Measurements from ENCODE around the gene SPEF1. TPM values are rescaled to one million over a fixed set of nuclear protein-coding genes. Genes with fewer than 3 reads are reported as not detected.

The SPEF1 gene
- total RNA-seq, 4 donors from 2014 or later: 1.3 TPM; not detected in 3

DNA sequence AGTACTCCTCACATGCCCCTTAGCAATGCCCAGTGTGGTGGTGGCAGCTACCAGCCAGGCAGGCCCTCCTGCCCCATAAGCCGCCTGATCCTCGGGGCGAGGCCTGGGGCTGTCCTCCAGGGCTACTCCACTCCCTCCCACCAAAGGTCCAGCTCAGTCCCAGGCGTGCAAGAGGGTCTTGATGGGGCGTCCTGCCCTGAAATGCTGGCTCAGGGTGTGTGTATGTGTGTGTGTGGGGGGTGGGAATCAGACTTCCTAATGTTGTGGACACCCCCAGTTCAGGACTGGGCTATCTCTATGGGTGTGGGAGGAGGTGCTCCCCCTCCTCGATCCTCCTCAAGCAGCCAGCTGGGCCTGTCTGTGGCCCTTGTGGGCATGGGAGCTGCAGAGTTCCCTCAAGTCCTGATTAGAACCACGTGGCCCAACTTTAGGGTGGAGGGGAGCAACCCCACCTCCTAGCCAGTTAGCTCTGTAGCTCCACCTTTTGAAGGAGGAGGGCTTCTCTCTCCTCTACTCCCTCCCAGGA, 41.3 kb downstream of the SPEF1 start:
- TF ChIP-seq, protein P1, sequence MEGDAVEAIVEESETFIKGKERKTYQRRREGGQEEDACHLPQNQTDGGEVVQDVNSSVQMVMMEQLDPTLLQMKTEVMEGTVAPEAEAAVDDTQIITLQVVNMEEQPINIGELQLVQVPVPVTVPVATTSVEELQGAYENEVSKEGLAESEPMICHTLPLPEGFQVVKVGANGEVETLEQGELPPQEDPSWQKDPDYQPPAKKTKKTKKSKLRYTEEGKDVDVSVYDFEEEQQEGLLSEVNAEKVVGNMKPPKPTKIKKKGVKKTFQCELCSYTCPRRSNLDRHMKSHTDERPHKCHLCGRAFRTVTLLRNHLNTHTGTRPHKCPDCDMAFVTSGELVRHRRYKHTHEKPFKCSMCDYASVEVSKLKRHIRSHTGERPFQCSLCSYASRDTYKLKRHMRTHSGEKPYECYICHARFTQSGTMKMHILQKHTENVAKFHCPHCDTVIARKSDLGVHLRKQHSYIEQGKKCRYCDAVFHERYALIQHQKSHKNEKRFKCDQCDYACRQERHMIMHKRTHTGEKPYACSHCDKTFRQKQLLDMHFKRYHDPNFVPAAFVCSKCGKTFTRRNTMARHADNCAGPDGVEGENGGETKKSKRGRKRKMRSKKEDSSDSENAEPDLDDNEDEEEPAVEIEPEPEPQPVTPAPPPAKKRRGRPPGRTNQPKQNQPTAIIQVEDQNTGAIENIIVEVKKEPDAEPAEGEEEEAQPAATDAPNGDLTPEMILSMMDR (IDR thresholded peaks at IDR 0.05; ENCODE audit: low read depth): no peak

GRCh38 chr20:3739054-3739925, 42.0 kb downstream of the SPEF1 start:
- TF ChIP-seq, protein P1 (IDR thresholded peaks at IDR 0.05; ENCODE audit: low read depth): no peak

- TF ChIP-seq, protein P1 (IDR thresholded peaks at IDR 0.05; ENCODE audit: low read depth): no peak
These were observed 42.9 kb downstream of the SPEF1 start for GRCh38 chr20:3738111-3739053.

- TF ChIP-seq, protein P1 (IDR thresholded peaks at IDR 0.05; ENCODE audit: low read depth): no peak
These were observed 45.5 kb downstream of the SPEF1 start for GRCh38 chr20:3735768-3736167.

GRCh38 chr20:3734111-3734843, 47.0 kb downstream of the SPEF1 start:
- TF ChIP-seq, protein P1 (IDR thresholded peaks at IDR 0.05; ENCODE audit: low read depth): no peak

DNA sequence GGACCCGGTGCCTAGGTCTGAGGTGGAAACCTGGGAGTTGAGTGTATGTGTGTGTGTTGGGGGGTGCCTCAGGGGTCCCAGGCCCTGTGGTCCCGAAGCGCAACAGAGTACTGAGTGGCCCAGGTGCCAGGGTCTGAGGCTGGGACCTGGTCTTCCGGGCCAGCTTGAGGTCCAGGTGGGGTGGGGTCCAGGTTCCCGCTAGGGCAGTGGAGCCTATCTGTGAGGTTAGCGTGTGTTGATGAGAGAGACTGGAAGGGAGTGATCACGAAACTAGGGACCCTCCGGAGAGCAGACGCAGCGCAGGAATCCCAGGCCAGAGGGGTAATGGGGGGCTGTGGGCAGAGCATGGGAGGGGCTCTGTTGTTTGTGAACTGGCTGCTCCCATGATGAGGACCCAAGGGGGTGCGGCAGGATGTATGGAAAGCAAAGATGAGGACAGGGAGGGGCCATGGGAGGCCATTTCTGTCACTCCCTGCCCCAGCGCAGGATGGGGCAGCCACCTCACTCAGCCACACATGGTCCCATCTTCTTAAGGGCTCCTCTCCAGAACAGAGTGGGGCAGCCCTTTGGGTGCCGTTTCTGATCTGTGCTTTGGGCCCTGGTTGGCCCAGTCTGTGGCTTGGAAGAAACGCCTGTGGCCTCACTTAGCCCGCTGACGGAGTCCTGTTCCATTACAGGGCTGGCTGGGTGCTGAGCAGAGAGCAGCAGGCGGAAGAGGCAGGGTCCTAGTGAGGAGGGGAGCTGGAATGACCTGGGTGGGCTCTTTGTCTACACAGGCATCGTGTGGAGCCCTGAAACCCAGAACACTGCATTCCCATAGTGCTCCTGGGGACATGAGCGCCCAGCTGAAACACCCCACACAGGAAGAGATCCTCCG, 47.9 kb downstream of the SPEF1 start:
- TF ChIP-seq, protein P1 (IDR thresholded peaks at IDR 0.05; ENCODE audit: low read depth): no peak

All from subcutaneous adipose tissue (tissue), 4 donors.